ENCODE measurements around the gene IRF9. TPM values are rescaled to one million over a fixed set of nuclear protein-coding genes. Genes with fewer than 3 reads are reported as not detected.

The IRF9 gene
- total RNA-seq, 1 experiment from 2014 or later: 27.6 TPM

DNA sequence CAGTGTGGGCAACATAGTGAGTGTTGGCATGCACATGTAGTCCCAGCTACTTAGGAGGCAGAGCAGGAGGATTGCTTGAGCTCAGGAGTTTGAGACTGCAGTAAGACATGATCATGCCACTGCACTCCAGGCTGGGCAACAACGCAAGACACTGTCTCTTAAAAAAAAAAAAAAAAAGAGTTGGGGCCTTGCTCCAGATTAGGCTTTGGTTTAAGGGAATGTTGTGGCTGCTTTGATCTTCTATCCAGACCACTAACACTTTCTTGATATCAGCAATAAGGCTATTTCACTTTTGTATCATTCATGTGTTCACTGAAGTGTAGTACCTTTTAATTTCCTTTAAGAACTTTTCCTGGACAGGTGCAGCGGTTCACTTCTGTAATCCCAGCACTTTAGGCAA lies 33.4 kb upstream of the IRF9 start:
- H4K91ac ChIP-seq (ENCODE audit: insufficient read length, low read depth, low read length): no peak overlapping the region
- H3K27me3 ChIP-seq (ENCODE audit: insufficient read depth, low read length): no peaks in the 10 kb centered on the region
- no peaks in the 10 kb centered on the region for H3K23me2 ChIP-seq (ENCODE audit: insufficient read length, low read depth, low read length, poor library complexity, severe bottlenecking)
- H3K56ac ChIP-seq (ENCODE audit: insufficient read length, low read depth, low read length): no peak overlapping the region
- no peak overlapping the region for H2BK20ac ChIP-seq (ENCODE audit: low read depth, low read length, poor library complexity, severe bottlenecking)
- H2AK5ac ChIP-seq (ENCODE audit: insufficient read length, low read length): no peak overlapping the region
- H3K9me3 Mint-ChIP-seq: no peaks in the 10 kb centered on the region
- no peak overlapping the region for H4K5ac ChIP-seq (ENCODE audit: insufficient read length, low read depth, low read length)
- H3K79me1 ChIP-seq (ENCODE audit: insufficient read depth, low read depth, low read length, poor library complexity, severe bottlenecking): no peaks in the 10 kb centered on the region
- no peak for DNase-seq
- no peak overlapping the region for H3K4me2 ChIP-seq (ENCODE audit: insufficient read depth, insufficient read length, low read length)
- H3K4me1 Mint-ChIP-seq: no peaks in the 10 kb centered on the region
- H3K4ac ChIP-seq (ENCODE audit: low read depth, low read length): no peak overlapping the region
- H3K4me1 ChIP-seq (ENCODE audit: insufficient read depth, low read length): no peaks in the 10 kb centered on the region
- no CpG with 5 or more reads among the region's 2 CpGs for WGBS (ENCODE audit: extremely low coverage, insufficient read length, low lambda C conversion rate)
- peaks cover 2 to 17% (median 15%) of the 10 kb centered on the region in 3 experiments; a peak in 6 of 7 replicates for H3K36me3 Mint-ChIP-seq (ENCODE audit: insufficient read depth in 1 of 3, low read depth in 3 of 3)
- no peak overlapping the region for H2BK5ac ChIP-seq (ENCODE audit: insufficient read length, low read length)
- H3T11ph ChIP-seq (ENCODE audit: low read length): no peak overlapping the region
- H4K20me1 ChIP-seq (ENCODE audit: control insufficient read depth, insufficient read depth, insufficient read length): no peaks in the 10 kb centered on the region
- no peak overlapping the region for H3K9ac ChIP-seq (ENCODE audit: extremely low read depth, insufficient read length, low read length)
- H3K14ac ChIP-seq (ENCODE audit: insufficient read depth, low read length): no peak overlapping the region
- H2BK12ac ChIP-seq (ENCODE audit: insufficient read length, low read depth, low read length): no peak overlapping the region
- H2BK15ac ChIP-seq (ENCODE audit: low read depth, low read length): no peak overlapping the region
- no peak overlapping the region for H4K8ac ChIP-seq (replicated peaks; ENCODE audit: insufficient read length, low read depth, low read length)
- no peaks in the 10 kb centered on the region for H3K9me3 ChIP-seq (ENCODE audit: control insufficient read depth, low read depth, low read length)
- no peak overlapping the region for H3K27ac Mint-ChIP-seq
- no peak overlapping the region for H3K23ac ChIP-seq (ENCODE audit: insufficient read length, low read depth, low read length)
- no peak overlapping the region for H2AFZ ChIP-seq (ENCODE audit: low read length)
- H3K79me2 ChIP-seq (ENCODE audit: insufficient read depth, low read length): no peaks in the 10 kb centered on the region
- H2BK120ac ChIP-seq (ENCODE audit: low read depth, low read length, poor library complexity, severe bottlenecking): no peak overlapping the region
- TF ChIP-seq, protein P1, sequence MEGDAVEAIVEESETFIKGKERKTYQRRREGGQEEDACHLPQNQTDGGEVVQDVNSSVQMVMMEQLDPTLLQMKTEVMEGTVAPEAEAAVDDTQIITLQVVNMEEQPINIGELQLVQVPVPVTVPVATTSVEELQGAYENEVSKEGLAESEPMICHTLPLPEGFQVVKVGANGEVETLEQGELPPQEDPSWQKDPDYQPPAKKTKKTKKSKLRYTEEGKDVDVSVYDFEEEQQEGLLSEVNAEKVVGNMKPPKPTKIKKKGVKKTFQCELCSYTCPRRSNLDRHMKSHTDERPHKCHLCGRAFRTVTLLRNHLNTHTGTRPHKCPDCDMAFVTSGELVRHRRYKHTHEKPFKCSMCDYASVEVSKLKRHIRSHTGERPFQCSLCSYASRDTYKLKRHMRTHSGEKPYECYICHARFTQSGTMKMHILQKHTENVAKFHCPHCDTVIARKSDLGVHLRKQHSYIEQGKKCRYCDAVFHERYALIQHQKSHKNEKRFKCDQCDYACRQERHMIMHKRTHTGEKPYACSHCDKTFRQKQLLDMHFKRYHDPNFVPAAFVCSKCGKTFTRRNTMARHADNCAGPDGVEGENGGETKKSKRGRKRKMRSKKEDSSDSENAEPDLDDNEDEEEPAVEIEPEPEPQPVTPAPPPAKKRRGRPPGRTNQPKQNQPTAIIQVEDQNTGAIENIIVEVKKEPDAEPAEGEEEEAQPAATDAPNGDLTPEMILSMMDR (conservative IDR thresholded peaks at IDR 0.05): no peak
- H3K18ac ChIP-seq (ENCODE audit: insufficient read length, low read depth, low read length): no peak overlapping the region
- H3K4me3 Mint-ChIP-seq: no peak overlapping the region
- no peak overlapping the region for H3K27ac ChIP-seq (ENCODE audit: insufficient read length, low read depth, low read length)
- no peaks in the 10 kb centered on the region for H3K27me3 Mint-ChIP-seq (ENCODE audit: low read depth)

All from H9 (cell line).